Stimulated activated CD4-positive, alpha-beta T cell treated with anti-CD3 and anti-CD28 coated beads, TNF-alpha, amount 100 ng/mL, for 4 hours (primary cell): ENCODE measurements around the gene AIFM2.
"Not testable (repeated sequence)": the region's sequence is repeated elsewhere in the genome, so short reads cannot be mapped to it uniquely, and the experiment has no call there.

Experiments used
- DNase-seq, 3 experiments: peaks; one replicate each; pipeline ENCODE4 v3.0.0-alpha.2; 2020; ENCODE audit warnings: low read depth in 3 of 3

Gene AIFM2

GRCh38 chr10:70123166-70123565 is 9.5 kb downstream of the AIFM2 start:
- not testable (repeated sequence) for DNase-seq

DNA sequence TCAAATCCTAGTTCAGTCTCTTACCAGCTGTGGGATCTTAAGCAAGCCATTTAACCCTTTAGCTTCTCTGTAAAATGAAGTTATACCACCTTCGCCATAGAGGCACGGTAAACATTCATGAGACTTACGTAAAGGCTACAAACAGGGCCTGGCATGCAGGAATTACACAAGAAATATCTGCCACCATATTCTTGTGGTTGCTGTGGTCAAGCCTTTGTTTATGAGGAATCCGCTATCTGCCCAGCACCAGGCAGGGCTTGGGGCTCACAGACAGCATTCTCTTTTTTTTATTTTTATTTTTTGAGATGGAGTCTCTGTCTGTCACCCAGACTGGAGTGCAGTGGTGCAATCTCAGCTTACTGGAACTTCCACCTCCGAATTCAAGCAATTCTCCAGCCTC is 9.9 kb downstream of the AIFM2 start:
- DNase-seq, result no peak

DNA sequence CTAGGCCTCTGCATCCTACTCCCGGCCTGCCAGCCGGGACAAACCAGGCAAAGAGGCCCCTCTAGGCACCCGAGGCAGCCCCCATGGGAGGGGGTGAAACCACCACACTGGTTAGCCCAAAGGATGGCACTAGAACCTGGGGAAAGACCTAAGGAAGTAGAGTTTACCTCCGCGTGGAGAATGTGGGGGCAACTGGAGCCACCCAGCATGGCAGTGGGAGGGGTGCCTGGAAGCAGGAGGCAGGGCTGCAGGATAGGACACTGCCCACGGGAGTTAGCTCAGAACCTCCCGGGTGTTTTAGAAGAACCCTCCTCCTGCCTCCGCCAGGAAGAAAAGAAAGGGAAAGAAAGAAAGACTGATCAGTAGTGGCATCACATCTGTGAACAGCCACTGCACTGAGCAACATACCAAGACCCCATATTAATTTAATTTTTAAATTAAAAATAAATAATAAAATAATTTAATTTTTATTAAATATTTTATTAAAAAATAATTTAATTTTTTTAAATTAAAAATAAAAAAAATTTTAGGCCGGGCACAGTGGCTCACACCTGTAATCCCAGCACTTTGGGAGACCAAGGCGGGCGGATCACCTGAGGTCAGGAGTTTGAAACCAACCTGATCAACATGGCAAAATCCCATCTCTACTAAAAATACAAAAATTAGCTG is 11.2 kb downstream of the AIFM2 start:
- no peak for DNase-seq

GRCh38 chr10:70120417-70120816 is 12.2 kb downstream of the AIFM2 start:
- DNase-seq, result no peak

DNA sequence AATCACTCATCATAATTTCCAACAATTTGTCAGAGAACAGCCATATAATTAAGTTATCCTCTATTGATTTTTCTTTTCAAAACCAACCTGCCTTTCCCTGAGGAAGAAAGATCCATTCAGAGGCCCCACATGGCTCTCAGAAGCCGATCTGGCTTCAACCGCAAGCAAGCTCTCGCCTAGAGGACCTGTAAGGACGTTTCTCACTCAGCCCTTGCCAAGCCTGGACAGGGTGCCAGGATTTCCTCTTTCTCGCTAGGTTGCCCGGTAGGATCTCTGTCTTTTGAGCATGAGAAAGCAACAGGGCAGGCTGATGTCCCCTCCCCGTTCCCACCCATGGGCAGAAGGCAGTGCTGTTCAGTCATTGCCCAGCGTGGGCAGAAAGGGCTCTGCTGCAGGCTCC is 13.0 kb downstream of the AIFM2 start:
- DNase-seq, result no peak

- no peak for DNase-seq
Measured at GRCh38 chr10:70119197-70119596, 13.4 kb downstream of the AIFM2 start.

DNA sequence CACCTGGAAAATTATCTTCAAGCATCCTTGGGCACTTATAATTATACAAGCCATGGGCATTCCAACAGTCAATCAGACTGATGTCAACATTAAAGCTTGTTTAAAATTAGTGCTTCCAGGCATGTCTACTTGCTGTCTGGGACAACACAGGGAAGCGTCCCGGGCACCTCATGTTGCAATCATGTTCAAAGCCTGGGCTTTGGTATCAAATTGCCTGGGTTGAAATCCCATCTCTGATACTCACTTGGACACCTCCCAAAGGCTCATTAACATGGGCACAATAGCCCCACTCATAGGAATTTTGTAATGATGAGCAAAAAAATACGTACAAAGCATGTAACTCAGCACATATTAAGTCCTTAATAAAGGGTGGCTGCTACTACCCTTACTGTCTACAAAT is 14.4 kb downstream of the AIFM2 start:
- DNase-seq, result no peak

- no peak for DNase-seq
Measured at GRCh38 chr10:70117646-70118045, 15.0 kb downstream of the AIFM2 start.

- peak in 1 of 3 experiments; percentile 33 for DNase-seq
Measured at GRCh38 chr10:70115948-70116682, 16.5 kb downstream of the AIFM2 start.

GRCh38 chr10:70114902-70115301 is 17.7 kb downstream of the AIFM2 start:
- DNase-seq, result no peak

- DNase-seq, result no peak
Measured at GRCh38 chr10:70112071-70112470, 20.6 kb downstream of the AIFM2 start.

- no peak for DNase-seq
Measured at GRCh38 chr10:70111496-70111895, 21.1 kb downstream of the AIFM2 start.

DNA sequence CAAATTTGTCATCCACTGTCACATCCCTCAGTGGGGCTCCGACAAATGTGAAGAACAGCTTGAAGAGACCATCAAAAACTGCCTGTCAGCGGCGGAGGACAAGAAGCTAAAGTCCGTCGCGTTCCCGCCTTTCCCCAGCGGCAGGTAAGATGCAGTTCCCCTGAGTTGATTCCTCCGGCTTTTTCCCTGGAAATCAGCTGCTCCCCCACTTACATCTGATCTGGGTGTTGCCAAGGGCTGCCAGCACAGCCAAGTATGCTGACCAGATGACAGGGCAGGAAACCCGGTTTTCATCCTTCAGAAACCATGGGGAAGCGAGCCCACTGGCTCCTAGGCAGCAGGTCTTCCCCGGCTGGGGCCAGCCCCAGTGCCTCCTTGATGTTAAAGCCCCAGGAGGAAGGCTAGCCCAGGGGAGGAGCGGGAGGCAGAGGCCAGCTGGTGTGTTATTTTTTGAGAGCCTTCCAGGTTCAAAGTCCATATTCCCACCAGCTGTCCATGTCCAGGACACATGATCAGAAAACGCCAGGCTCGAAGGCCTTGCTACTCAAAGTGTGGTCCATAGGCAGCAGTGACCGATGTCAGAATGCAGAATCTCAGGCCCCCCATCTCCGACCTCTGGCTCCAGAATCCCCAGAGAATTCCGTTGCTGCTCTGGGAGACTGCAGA is 23.4 kb downstream of the AIFM2 start:
- no peak for DNase-seq

- DNase-seq, result no peak
Measured at GRCh38 chr10:70106958-70107791, 25.4 kb downstream of the AIFM2 start.

- DNase-seq, result no peak
Measured at GRCh38 chr10:70101668-70102067, 31.0 kb downstream of the AIFM2 start.

DNA sequence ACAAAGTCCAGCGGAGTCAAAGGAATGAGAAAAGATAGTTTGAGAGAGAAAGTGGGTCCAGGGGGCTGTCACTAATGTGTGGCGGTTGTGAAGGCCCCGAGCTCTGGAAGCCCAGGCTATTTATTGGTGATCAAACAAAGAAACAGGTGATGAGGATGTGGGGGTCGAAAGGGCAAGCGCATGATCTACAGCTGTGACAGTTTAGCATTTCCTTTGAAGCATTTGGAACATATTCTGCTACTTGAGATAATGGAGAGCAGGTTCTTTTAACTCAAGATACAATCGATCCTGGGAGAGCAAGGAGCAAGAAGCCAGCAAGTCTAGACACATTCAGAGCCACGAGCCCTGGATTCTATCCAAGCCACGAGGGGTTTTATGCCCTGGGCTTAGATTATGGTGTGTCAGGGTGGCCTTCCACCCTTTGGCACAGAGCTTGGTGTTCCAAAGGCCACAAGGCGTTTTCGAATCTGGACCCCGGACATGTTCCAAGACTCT is 31.5 kb downstream of the AIFM2 start:
- not testable (repeated sequence) for DNase-seq

- DNase-seq, result no peak
Measured at GRCh38 chr10:70098271-70098670, 34.4 kb downstream of the AIFM2 start.

DNA sequence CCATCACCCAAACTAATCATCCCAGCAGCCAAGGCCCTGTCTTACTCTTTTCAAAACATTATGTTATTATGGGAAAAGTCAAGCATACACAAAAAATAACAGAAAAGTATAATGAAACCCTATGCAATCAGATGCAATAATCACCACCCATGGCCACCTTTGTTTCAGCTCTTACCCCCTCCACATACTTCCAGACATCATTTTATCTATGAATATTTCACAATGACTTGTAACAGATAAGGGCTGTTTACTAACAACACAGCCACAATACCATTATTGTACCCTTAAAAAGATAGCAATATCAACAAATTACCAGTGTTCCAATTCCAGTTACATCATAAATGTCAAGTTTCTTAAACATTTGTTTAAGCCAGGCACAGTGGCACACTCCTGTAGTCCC is 35.2 kb downstream of the AIFM2 start:
- no peak for DNase-seq

GRCh38 chr10:70096705-70097420 is 35.8 kb downstream of the AIFM2 start:
- DNase-seq, result no peak

DNA sequence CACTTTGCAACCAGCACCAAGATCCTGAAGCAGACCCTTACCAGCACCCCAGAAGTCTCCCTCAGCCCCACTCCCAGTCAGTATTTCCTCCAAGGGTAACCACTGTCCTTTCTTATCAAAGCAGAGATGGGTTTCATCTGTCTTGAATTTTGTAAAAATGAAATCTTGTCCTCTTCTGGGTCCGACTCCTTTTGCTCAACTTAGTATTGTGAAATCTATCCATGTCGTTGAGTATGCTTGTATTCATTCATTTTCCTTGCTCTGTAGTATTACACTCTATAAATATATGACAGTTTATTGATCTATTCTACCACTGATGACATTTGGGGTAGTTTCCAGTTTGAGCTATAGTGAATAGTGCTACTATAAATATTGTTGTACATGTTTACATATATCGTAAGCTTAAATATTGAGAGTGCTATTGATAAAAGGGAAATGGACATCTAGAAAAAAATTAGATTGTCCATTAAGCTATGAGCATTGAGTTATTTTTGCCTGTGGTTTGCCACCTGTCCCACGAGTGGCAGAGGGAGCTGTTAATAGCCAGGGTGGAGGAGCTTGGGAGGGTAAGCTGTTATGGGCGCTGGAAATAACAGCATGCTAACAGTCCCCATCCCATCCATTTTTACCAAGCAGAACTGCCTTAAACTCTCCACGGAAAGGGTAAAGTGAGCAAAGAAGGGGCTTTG is 36.5 kb downstream of the AIFM2 start:
- DNase-seq, result no peak

GRCh38 chr10:70094250-70094649 is 38.4 kb downstream of the AIFM2 start:
- DNase-seq, result no peak
